ENCODE data around the gene RAP1GDS1. TPM values are rescaled to one million over a fixed set of nuclear protein-coding genes. Genes with fewer than 3 reads are reported as not detected.

Gene RAP1GDS1
- total RNA-seq, 4 donors from 2014 or later, result 29.8 to 52.2 (median 34.7) TPM

- no peak overlapping the region for H3K27ac ChIP-seq (replicated peaks in 1 of 4)
- 90% methylated on average over 3 of the region's 3 CpGs for WGBS
- peaks cover 0 to under 1% (median 0%) of the 10 kb centered on the region in 4 donors for H3K36me3 ChIP-seq
- no peak for DNase-seq (ENCODE audit: extremely low spot score)
- H3K27me3 ChIP-seq, result no peaks in the 10 kb centered on the region
- no peaks in the 10 kb centered on the region for H3K4me1 ChIP-seq
- intact Hi-C loops (cut with DNase I), result no loop called here
- TF ChIP-seq POLR2A (IDR thresholded peaks at IDR 0.05; ENCODE audit: low read depth) (no peak), EP300 (IDR thresholded peaks at IDR 0.05) (no peak)
- no peak overlapping the region for H3K4me3 ChIP-seq
- H3K9me3 ChIP-seq, result no peaks in the 10 kb centered on the region
Observed at GRCh38 chr4:98482503-98482846, 221.3 kb downstream of the RAP1GDS1 start.

GRCh38 chr4:98482847-98483806 is 221.9 kb downstream of the RAP1GDS1 start:
- H3K27me3 ChIP-seq, result no peaks in the 10 kb centered on the region
- intact Hi-C loops (cut with DNase I), result no loop called here
- TF ChIP-seq POLR2A (IDR thresholded peaks at IDR 0.05; ENCODE audit: low read depth) (no peak), POLR2AphosphoS5 (IDR thresholded peaks at IDR 0.05) (no peak), EP300 (IDR thresholded peaks at IDR 0.05) (no peak), CTCF (IDR thresholded peaks at IDR 0.05) (no peak)
- no peak for DNase-seq (ENCODE audit: extremely low spot score)
- no peak overlapping the region for H3K4me3 ChIP-seq
- H3K36me3 ChIP-seq, result no peaks in the 10 kb centered on the region
- no peaks in the 10 kb centered on the region for H3K4me1 ChIP-seq
- H3K9me3 ChIP-seq, result no peaks in the 10 kb centered on the region
- H3K27ac ChIP-seq (replicated peaks in 1 of 4), result no peak overlapping the region
- WGBS, result 91% methylated on average over 10 of the region's 10 CpGs

DNA sequence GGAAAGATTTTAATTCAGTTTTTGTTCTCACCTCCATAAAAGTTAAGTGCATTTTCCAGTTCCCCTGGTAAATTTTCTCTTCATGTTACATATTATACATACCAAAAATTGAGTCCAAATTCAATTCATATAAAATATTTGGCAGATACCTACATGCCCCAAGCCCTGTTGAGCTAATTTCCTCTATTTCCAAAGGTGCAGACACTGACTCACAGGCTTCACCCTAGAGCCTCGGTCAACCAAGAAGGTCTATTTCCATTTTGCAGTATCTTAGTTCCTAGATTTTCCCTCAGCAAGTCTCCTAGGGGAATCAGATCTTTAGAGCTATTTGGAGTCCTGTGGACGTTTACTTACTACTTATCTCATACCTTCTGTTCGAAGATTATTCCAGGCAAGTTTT is 222.8 kb downstream of the RAP1GDS1 start:
- Histone ChIP-seq H3K9me3 (no peaks in the 10 kb centered on the region), H3K4me3 (no peak overlapping the region), H3K27ac (replicated peaks in 1 of 4) (no peak overlapping the region), H3K36me3 (no peaks in the 10 kb centered on the region), H3K4me1 (no peaks in the 10 kb centered on the region), H3K27me3 (no peaks in the 10 kb centered on the region)
- 90% methylated on average over 3 of the region's 3 CpGs for WGBS
- intact Hi-C loops (cut with DNase I), result no loop called here
- TF ChIP-seq EP300 (IDR thresholded peaks at IDR 0.05) (no peak), POLR2AphosphoS5 (IDR thresholded peaks at IDR 0.05) (no peak), CTCF (IDR thresholded peaks at IDR 0.05) (no peak), POLR2A (IDR thresholded peaks at IDR 0.05; ENCODE audit: low read depth) (no peak)
- no peak for DNase-seq (ENCODE audit: extremely low spot score)

DNA sequence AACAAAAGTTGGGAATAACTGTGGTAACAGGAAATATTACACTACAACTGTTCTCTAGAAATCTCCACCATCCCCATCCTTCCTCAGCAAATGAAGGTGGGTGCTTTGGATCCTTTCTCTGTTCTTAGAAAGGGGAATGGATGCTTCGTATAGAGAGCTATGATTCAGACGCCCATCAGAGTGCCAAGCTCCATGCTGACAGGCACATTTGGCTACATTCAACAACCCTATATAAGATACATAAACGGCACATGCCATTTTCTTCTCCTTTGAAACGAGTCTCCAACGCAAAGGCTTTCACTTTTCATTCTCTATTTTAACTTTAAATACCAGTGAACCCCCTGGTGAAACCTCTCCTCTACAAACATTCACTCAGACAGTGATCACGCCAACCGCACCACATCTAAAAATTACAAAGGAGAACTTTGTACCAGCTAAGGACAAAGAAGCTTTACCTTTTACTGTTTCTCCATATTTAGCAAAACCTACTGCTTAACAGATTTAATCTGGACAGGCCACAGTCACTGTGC is 224.7 kb downstream of the RAP1GDS1 start:
- TF ChIP-seq POLR2AphosphoS5 (IDR thresholded peaks at IDR 0.05) (no peak), EP300 (IDR thresholded peaks at IDR 0.05) (no peak), POLR2A (IDR thresholded peaks at IDR 0.05; ENCODE audit: low read depth) (no peak), CTCF (IDR thresholded peaks at IDR 0.05) (no peak)
- Histone ChIP-seq H3K4me1 (no peaks in the 10 kb centered on the region), H3K27me3 (no peaks in the 10 kb centered on the region), H3K4me3 (no peak overlapping the region), H3K9me3 (no peaks in the 10 kb centered on the region), H3K36me3 (no peaks in the 10 kb centered on the region), H3K27ac (replicated peaks in 1 of 4) (no peak overlapping the region)
- DNase-seq (ENCODE audit: extremely low spot score), result no peak
- intact Hi-C loops (cut with DNase I), result no loop called here
- WGBS, result 89% methylated on average over 7 of the region's 7 CpGs

DNA sequence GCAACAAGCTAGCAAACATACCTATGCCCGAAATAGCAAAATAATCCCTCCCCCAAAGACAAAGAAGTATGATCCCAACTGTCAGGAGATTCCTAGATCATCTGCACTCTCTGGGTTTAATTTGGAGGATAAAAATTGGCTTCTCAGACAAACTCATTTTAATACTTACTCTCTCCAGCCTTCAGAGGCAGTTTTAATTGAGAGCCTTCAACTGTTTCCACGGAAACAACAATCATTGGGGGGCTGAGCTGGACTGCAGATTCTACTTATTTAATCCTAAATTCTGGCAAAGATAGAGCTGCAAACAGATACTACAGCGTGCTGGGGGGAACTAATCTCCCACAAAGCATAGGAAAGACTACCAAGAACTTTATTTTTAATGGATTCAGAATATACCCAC is 229.1 kb downstream of the RAP1GDS1 start:
- TF ChIP-seq EP300 (IDR thresholded peaks at IDR 0.05) (no peak), POLR2AphosphoS5 (IDR thresholded peaks at IDR 0.05) (no peak), CTCF (IDR thresholded peaks at IDR 0.05) (no peak), POLR2A (IDR thresholded peaks at IDR 0.05; ENCODE audit: low read depth) (no peak)
- intact Hi-C loops (cut with DNase I), result no loop called here
- 96% methylated on average over 3 of the region's 3 CpGs for WGBS

More for the DNA sequence above, 229.1 kb downstream of the RAP1GDS1 start:
- Histone ChIP-seq H3K4me3 (no peak overlapping the region), H3K4me1 (peaks cover 0 to 29% (median 26%) of the 10 kb centered on the region in 4 donors), H3K9me3 (no peaks in the 10 kb centered on the region), H3K27me3 (no peaks in the 10 kb centered on the region), H3K36me3 (no peaks in the 10 kb centered on the region), H3K27ac (replicated peaks in 1 of 4) (no peak overlapping the region)
- DNase-seq (ENCODE audit: extremely low spot score), result no peak

All from esophagus muscularis mucosa (tissue), 4 donors.